NCI-H1105 (cell line): ENCODE results near the gene HPRT1.

Source experiments
- DNase-seq: peaks from one replicate; lab custom pipeline; 2025; lab: John Stamatoyannopoulos, UW

Gene HPRT1

DNA sequence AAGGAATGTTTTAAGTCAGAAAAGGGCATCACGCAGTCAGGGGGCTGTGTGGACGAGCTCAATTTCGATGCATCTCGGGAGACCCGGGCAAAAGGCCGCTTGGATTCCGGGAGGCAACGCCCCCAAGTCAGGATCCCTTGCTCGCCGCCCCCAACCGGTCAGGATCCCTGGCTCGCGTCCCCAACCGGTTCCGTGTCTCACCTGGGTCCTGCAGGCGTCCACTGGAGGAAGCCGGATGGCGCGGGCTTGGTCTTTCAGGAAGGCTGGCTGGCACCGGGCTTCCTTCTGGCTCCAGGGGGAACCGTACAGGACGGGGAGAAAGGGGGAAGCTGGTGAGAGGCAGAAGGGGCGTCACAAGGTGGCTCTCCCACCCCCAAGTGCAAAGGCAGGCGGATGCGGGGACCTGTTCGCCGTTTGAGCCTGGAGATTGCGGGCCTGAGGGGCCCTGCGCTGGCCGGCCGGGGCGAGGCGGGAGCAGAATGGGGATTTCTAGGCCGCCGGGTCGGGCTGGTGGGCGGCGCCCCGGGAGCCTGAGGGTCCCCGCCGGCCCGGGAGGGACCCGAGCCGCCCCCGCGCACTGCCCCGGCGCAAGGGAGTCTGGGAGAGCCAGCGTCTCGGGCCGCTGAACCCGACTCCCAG is 84.7 kb downstream of the HPRT1 start:
- no peak for DNase-seq

DNA sequence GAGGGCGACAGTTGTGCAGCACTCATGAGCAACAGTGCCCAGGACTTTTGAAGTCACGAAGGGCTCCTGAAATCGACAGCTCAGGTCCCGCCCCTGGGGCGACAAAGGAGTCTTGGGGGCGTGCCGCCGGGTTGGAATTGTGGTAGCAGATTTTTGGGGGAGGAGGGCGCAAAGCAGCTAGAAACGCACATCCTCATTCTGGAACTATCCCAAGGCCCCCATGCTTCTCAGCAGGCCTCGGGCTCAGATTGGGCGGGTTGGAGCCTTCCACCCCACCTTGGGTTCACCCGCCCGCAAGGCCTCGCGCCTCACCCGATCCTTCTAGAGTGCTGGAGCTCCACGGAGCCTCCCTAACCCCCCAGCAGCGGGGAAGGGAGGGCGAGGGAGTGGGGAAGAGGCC is 85.5 kb downstream of the HPRT1 start:
- no peak for DNase-seq

DNA sequence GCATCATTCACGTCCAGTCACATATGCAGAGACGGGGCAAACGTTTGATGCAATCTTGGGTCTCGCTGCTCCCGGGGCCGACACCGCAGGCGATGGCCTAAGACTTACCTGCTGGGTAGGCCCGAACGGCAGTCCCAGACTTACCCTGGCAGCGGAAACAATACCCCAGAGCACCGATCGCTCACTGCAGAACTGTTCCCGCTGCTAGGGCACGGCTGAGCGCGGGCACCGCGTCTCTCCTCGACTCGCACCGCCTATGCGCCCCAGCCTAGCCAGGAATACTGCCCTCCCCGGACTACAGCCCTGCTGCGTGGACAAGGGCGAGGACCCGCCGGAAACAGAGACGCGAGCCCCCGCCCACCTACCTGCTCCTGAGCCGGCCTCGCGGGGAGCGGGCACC is 86.2 kb downstream of the HPRT1 start:
- no peak for DNase-seq

DNA sequence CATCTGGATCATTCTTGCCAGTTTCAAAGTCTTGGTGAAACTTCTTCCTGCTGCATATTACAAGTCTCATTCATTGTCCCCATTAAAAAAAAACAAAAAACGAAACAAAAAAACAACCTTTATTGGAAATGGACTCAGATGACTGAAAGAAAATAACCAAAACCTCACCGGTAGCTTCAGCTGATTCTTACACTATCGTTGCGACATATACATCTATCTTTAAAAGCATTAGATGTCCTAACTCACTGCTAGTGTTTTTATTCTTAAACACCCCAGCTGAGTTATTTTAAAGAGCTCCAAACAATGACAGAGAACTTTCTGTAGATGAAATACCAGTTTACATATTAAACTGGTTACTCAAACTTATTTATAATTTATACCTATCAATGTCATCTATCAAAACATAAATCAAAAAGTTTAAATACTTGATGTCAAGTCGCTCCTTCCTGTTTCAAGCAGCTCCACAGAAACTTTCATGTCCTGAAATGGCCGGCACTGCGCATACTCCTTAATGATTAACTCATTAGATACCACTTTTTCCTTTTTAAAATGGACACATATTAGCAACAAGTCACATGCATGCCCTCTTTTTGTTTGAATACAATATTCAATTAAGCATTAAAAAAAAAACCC is 87.2 kb downstream of the HPRT1 start:
- DNase-seq: no peak

DNA sequence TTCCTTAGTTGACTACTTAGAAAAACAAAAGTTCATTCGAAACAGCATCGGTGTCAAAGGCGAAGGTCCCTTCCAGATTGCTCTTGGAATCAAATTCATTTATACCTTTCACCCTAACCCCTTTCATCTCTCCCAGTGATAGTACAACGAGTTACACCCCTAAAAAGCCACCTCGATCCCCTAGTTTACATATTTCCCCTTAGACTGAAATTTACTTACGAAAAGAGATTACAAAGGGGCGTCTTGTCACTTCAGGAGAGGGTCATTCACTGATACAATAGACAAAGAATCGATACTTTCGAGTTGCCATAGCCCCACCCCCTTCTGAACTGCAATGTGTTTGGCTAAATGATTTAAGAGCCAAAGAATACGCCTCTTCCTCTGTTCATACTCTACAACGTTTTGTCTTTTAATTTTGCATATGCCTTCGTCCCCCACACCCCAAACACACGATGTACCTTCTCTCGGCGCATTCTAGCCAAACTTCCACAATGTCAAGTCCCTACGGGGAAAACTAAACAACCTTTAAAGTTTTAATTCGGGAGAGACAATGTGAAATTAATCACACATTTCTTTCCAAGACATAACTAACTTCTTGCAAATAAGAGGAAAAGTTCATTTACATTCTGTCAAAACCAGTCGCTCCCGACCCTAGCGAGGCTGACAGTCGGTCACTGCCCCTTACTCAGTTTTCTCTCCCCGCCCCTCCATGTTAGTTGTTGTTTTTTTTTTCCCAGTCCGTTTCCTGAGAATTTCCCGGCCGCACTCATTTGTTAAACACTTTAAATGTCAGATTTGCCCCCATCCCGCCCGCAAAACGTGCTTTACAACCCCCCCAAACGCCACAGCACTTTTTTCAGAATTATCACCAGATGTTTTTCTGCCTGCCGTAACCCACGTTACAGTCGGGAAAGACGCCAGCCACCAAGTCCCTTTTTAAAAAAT is 88.6 kb downstream of the HPRT1 start:
- peak; percentile 1 for DNase-seq
